H54 (cell line): Measurements from ENCODE around the gene PLA2G4D.
"Not testable (repeated sequence)": the region's sequence is repeated elsewhere in the genome, so short reads cannot be mapped to it uniquely, and the experiment has no call there.

ENCODE experiments used
- DNase-seq: peaks from one replicate; pipeline ENCODE4 v3.0.0; 2011; ENCODE audit warnings: low spot score, mixed read lengths; ENCODE audit not compliant: insufficient read length
- FAIRE-seq: peaks from 3 replicates; lab custom pipeline; 2011; peaks lifted over from hg19 to GRCh38; lab: Jason Lieb, UNC
- POLR2A ChIP-seq: IDR thresholded peaks from 2 replicates; pipeline ENCODE4 v1.6.1; 2011; ENCODE audit warnings: low read depth, mild to moderate bottlenecking, low read length

The PLA2G4D gene

GRCh38 chr15:42108806-42109205, 14.4 kb upstream of the PLA2G4D start:
- no peak for DNase-seq
- TF ChIP-seq POLR2A: no peak
- FAIRE-seq: no peak

GRCh38 chr15:42108189-42108588, 13.8 kb upstream of the PLA2G4D start:
- FAIRE-seq: no peak
- no peak for TF ChIP-seq POLR2A
- DNase-seq: no peak

GRCh38 chr15:42107473-42107872, 13.1 kb upstream of the PLA2G4D start:
- FAIRE-seq (no peak), DNase-seq (no peak)

DNA sequence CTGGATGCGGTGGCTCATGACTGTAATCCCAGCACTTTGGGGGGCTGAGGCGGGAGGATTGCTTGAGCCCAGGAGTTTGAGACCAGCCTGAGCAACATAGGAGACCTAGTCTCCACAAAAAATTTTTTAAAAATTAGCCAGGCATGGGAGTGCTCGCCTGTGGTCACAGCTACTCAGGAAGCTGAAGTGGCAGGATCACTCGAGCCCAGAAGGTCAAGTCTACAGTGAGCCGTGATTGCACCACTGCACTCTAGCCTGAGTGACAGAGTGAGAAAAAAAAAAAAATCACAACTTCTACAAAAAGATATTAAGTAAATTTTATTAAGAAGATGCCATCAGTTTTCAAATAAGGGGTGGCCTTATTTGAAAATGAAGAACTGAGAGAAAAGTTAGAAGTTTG, 11.9 kb upstream of the PLA2G4D start:
- no peak for DNase-seq
- TF ChIP-seq POLR2A: no peak
- FAIRE-seq: no peak

More at GRCh38 chr15:42107473-42107872, 13.1 kb upstream of the PLA2G4D start:
- no peak for TF ChIP-seq POLR2A

- no peak for TF ChIP-seq POLR2A
- no peak for DNase-seq
- FAIRE-seq: no peak
Measured at GRCh38 chr15:42104095-42104891, 9.9 kb upstream of the PLA2G4D start.

GRCh38 chr15:42102646-42103235, 8.4 kb upstream of the PLA2G4D start:
- DNase-seq (peak; percentile 55), FAIRE-seq (peak; percentile 88)
- TF ChIP-seq POLR2A: no peak

- TF ChIP-seq POLR2A: no peak
- DNase-seq (no peak), FAIRE-seq (no peak)
Measured at GRCh38 chr15:42101861-42102260, 7.5 kb upstream of the PLA2G4D start.

DNA sequence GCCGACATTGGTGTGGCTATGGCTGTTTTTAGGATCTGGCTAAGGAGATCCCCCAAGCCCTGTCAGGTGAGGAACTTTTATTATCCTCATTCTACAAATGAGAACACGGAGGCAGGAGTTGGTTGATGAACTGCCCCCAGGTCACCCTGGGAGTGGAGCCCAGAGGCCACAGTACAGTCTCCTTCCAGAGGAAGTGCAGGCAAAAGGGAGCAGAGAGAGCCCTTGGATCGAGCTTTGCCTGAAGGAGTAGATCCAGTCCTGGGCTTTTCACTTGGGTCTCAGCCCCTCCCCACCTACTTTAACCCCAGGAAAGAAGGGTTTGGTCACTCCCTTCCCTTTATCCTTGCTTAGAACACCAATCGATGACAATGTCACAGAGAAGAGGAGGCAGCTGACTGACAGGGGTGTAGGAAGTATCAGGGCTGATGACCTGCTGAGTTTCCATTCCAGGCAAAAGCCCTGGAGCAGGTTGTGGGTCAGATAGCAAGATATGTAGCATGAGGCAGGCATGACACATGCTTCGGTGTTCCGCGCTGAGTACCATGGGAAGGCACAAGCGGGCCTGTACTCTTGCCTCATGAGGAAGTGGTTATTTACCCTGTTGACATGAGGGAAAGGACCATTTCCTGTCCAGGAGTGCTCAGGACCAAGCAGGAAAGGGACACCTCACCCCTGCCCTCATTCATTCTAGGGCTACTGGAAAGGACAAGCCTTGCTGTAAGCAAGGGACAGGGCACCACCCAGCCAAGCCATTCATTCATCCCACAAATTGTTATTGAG, 5.8 kb upstream of the PLA2G4D start:
- FAIRE-seq (no peak), DNase-seq (no peak)
- TF ChIP-seq POLR2A: no peak

- FAIRE-seq (no peak), DNase-seq (no peak)
- no peak for TF ChIP-seq POLR2A
Measured at GRCh38 chr15:42097018-42097417, 2.7 kb upstream of the PLA2G4D start.

- FAIRE-seq (no peak), DNase-seq (no peak)
- no peak for TF ChIP-seq POLR2A
Measured at GRCh38 chr15:42093966-42094365, 396 bp downstream of the PLA2G4D start.

GRCh38 chr15:42092398-42093318, 1.7 kb downstream of the PLA2G4D start:
- TF ChIP-seq POLR2A: no peak
- DNase-seq: no peak
- no peak for FAIRE-seq

DNA sequence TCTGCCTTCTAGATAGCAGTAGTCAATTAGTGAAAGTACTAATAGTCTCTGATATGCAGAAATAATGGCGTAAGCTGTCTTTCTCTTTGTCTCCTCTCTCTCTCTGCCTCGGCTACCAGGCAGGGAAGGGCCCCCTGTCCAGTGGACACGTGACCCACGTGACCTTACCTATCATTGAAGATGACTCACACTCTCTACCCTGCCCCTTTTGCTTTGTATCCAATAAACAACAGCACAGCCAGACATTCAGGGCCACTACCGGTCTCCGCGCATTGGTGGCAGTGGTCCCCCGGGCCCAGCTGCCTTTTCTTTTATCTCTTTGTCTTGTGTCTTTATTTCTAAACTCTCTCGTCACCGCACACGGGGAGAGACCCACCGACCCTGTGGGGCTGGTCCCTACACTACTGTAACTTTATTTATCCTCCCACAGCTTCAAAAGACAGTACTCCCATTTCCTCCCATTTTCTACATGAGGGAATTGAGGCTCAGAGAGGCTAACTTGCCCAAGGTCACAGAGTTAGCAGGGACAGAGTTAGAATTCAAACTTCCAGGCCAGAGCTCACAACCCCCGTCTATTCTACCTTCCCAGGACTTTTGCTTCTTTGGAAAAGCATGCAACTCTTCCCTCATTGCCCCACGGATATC, 2.5 kb downstream of the PLA2G4D start:
- not testable (repeated sequence) for DNase-seq, FAIRE-seq

GRCh38 chr15:42090781-42091180, 3.6 kb downstream of the PLA2G4D start:
- no peak for TF ChIP-seq POLR2A
- FAIRE-seq (no peak), DNase-seq (no peak)
